ENCODE results near the gene TENM3.

GRCh38 chr4:182684796-182685195 lies 441.6 kb downstream of the TENM3 start:
- TF ChIP-seq TOX (CRISPR knock-in tag; IDR thresholded peaks at IDR 0.05; ENCODE audit: borderline replicate concordance) (no peak), CSDC2 (CRISPR knock-in tag; IDR thresholded peaks at IDR 0.05) (no peak), ZFP30 (CRISPR knock-in tag; IDR thresholded peaks at IDR 0.05) (no peak), GLIS3 (CRISPR knock-in tag; IDR thresholded peaks at IDR 0.05) (no peak), ISL1 (CRISPR knock-in tag; IDR thresholded peaks at IDR 0.05) (no peak), PATZ1 (CRISPR knock-in tag; IDR thresholded peaks at IDR 0.05; ENCODE audit: borderline replicate concordance) (no peak), CREB5 (CRISPR knock-in tag; IDR thresholded peaks at IDR 0.05; ENCODE audit: low read depth) (no peak), ZNF565 (CRISPR knock-in tag; conservative IDR thresholded peaks at IDR 0.05; ENCODE audit: low read depth) (no peak)
